Right ventricle myocardium superior (tissue), 1 donor: Measurements from ENCODE around the gene PPP1R3G. TPM values are rescaled to one million over a fixed set of nuclear protein-coding genes. Genes with fewer than 3 reads are reported as not detected.
"Not testable (repeated sequence)": the region's sequence is repeated elsewhere in the genome, so short reads cannot be mapped to it uniquely, and the experiment has no call there.

Experiments
- ATAC-seq: fragments of 200-7000 bp; cut with Tn5 transposase; one replicate; pipeline ENCODE4 v1.9.1; 2020; ENCODE audit warnings: mild to moderate bottlenecking; ENCODE audit not compliant: poor library complexity
- DNase-seq: peaks from one replicate; pipeline ENCODE4 v3.0.0-alpha.2; 2020
- intact Hi-C: fragments of 100-400 bp; cut with DNase I; formaldehyde crosslinking; loops from one replicate; pipeline ENCODE4 v1.11.2; 2022
- total RNA-seq: library from RNA; stranded (reverse); fragmentation: NEBNext Ultra II Directional; extraction: Animal tissue kit (Norgen Biotek cat#: 25700); gene quantifications from one replicate; pipeline ENCODE4 v1.2.1, GENCODE V29; 2021
- donor health status: DM: no; HTN: yes; CAD: no; lungs with severe emphysema.

The PPP1R3G gene
- total RNA-seq, 1 donor from 2014 or later: 14.2 TPM

GRCh38 chr6:5109436-5109835 lies 24.3 kb downstream of the PPP1R3G start:
- peak; percentile 39 for ATAC-seq
- no peak for DNase-seq
- intact Hi-C loops: no loop called here

GRCh38 chr6:5110246-5110645 lies 25.1 kb downstream of the PPP1R3G start:
- intact Hi-C loops: no loop called here
- DNase-seq (no peak), ATAC-seq (no peak)

- ATAC-seq (no peak), DNase-seq (no peak)
- intact Hi-C loops: no loop called here
Measured at GRCh38 chr6:5111626-5112025, 26.5 kb downstream of the PPP1R3G start.

- intact Hi-C loops: no loop called here
- ATAC-seq: no peak
- DNase-seq: no peak
Measured at GRCh38 chr6:5112066-5112799, 27.1 kb downstream of the PPP1R3G start.

- no peak for ATAC-seq
- no peak for DNase-seq
- intact Hi-C loops: no loop called here
Measured at GRCh38 chr6:5113096-5113495, 28.0 kb downstream of the PPP1R3G start.

GRCh38 chr6:5115168-5115567 lies 30.0 kb downstream of the PPP1R3G start:
- DNase-seq (no peak), ATAC-seq (peak; percentile 82)
- intact Hi-C loops: no loop called here

GRCh38 chr6:5116243-5116991 lies 31.3 kb downstream of the PPP1R3G start:
- DNase-seq (no peak), ATAC-seq (no peak)
- intact Hi-C loops: no loop called here

- DNase-seq (no peak), ATAC-seq (no peak)
- intact Hi-C loops: no loop called here
Measured at GRCh38 chr6:5119090-5119951, 34.2 kb downstream of the PPP1R3G start.

- ATAC-seq: no peak
- DNase-seq: no peak
- intact Hi-C loops: no loop called here
Measured at GRCh38 chr6:5120011-5120410, 34.9 kb downstream of the PPP1R3G start.

- ATAC-seq, DNase-seq, intact Hi-C loops: not testable (repeated sequence)
Measured at GRCh38 chr6:5120543-5120942, 35.4 kb downstream of the PPP1R3G start.

GRCh38 chr6:5121479-5121878 lies 36.3 kb downstream of the PPP1R3G start:
- DNase-seq (peak; percentile 71), ATAC-seq (peak; percentile 95)
- intact Hi-C loops: no loop called here

- DNase-seq: no peak
- no peak for ATAC-seq
- intact Hi-C loops: no loop called here
Measured at GRCh38 chr6:5121956-5122355, 36.8 kb downstream of the PPP1R3G start.

- no peak for DNase-seq
Measured at GRCh38 chr6:5122504-5123112, 37.5 kb downstream of the PPP1R3G start.

GRCh38 chr6:5123296-5124143 lies 38.4 kb downstream of the PPP1R3G start:
- no peak for ATAC-seq
- intact Hi-C loops: no loop called here
- no peak for DNase-seq

More at GRCh38 chr6:5122504-5123112, 37.5 kb downstream of the PPP1R3G start:
- intact Hi-C loops: no loop called here
- no peak for ATAC-seq

GRCh38 chr6:5124526-5124925 lies 39.4 kb downstream of the PPP1R3G start:
- intact Hi-C loops: no loop called here
- DNase-seq (no peak), ATAC-seq (no peak)

- no peak for ATAC-seq
- intact Hi-C loops: no loop called here
- DNase-seq: no peak
Measured at GRCh38 chr6:5125152-5126006, 40.2 kb downstream of the PPP1R3G start.

GRCh38 chr6:5126214-5126613 lies 41.1 kb downstream of the PPP1R3G start:
- ATAC-seq (no peak), DNase-seq (no peak)
- intact Hi-C loops: no loop called here
